ENCODE data around the gene CREBZF. TPM values are rescaled to one million over a fixed set of nuclear protein-coding genes. Genes with fewer than 3 reads are reported as not detected.
"Not testable (repeated sequence)": the region's sequence is repeated elsewhere in the genome, so short reads cannot be mapped to it uniquely, and the experiment has no call there.

The CREBZF gene
- total RNA-seq, 1 donor from 2014 or later: 57.7 TPM

- Histone ChIP-seq H3K27me3 (ENCODE audit: control insufficient read depth, insufficient read depth, low read length) (no peaks in the 10 kb centered on the region), H3K36me3 (ENCODE audit: control insufficient read depth, insufficient read depth, low read length) (no peaks in the 10 kb centered on the region), H3K4me3 (ENCODE audit: low read depth, low read length) (no peak overlapping the region)
- DNase-seq (ENCODE audit: low read depth): no peak
- no peak for TF ChIP-seq CTCF (IDR thresholded peaks at IDR 0.05; ENCODE audit: insufficient read depth, low read length, severe bottlenecking)
- FAIRE-seq: no peak
Measured at GRCh38 chr11:85656777-85657176, 8.2 kb downstream of the CREBZF start.

- not testable (repeated sequence) for H3K36me3 ChIP-seq (ENCODE audit: control insufficient read depth, insufficient read depth, low read length)
Measured at GRCh38 chr11:85654343-85654742, 10.6 kb downstream of the CREBZF start.

GRCh38 chr11:85652786-85653447 is 12.0 kb downstream of the CREBZF start:
- FAIRE-seq: no peak
- no peak for DNase-seq (ENCODE audit: low read depth)
- no peak for TF ChIP-seq CTCF (IDR thresholded peaks at IDR 0.05; ENCODE audit: insufficient read depth, low read length, severe bottlenecking)
- Histone ChIP-seq H3K27me3 (ENCODE audit: control insufficient read depth, insufficient read depth, low read length) (no peaks in the 10 kb centered on the region), H3K4me3 (ENCODE audit: low read depth, low read length) (no peak overlapping the region), H3K36me3 (ENCODE audit: control insufficient read depth, insufficient read depth, low read length) (no peaks in the 10 kb centered on the region)

More at GRCh38 chr11:85654343-85654742, 10.6 kb downstream of the CREBZF start:
- DNase-seq (ENCODE audit: low read depth); H3K27me3 ChIP-seq (ENCODE audit: control insufficient read depth, insufficient read depth, low read length); FAIRE-seq; H3K4me3 ChIP-seq (ENCODE audit: low read depth, low read length): not testable (repeated sequence)

GRCh38 chr11:85651118-85651517 is 13.8 kb downstream of the CREBZF start:
- DNase-seq (ENCODE audit: low read depth): no peak
- no peak for FAIRE-seq
- Histone ChIP-seq H3K4me3 (ENCODE audit: low read depth, low read length) (no peak overlapping the region), H3K36me3 (ENCODE audit: control insufficient read depth, insufficient read depth, low read length) (no peaks in the 10 kb centered on the region), H3K27me3 (ENCODE audit: control insufficient read depth, insufficient read depth, low read length) (no peaks in the 10 kb centered on the region)
- TF ChIP-seq CTCF (IDR thresholded peaks at IDR 0.05; ENCODE audit: insufficient read depth, low read length, severe bottlenecking): no peak

GRCh38 chr11:85647604-85648299 is 17.2 kb downstream of the CREBZF start, which contains the start of gene TMEM126A:
Gene TMEM126A, plus strand, starts transcription at chr11:85647967. Its CDS starts 2,289 bp downstream, at chr11:85650256.
- Histone ChIP-seq H3K27me3 (ENCODE audit: control insufficient read depth, insufficient read depth, low read length) (no peaks in the 10 kb centered on the region), H3K4me3 (ENCODE audit: low read depth, low read length) (peak within 1 kb of the TSS; percentile 61), H3K36me3 (ENCODE audit: control insufficient read depth, insufficient read depth, low read length) (no peaks in the 10 kb centered on the region)
- TF ChIP-seq CTCF (IDR thresholded peaks at IDR 0.05; ENCODE audit: insufficient read depth, low read length, severe bottlenecking): no peak
- FAIRE-seq: peak; percentile 32
- DNase-seq (ENCODE audit: low read depth): peak; percentile 86

- Histone ChIP-seq H3K36me3 (ENCODE audit: control insufficient read depth, insufficient read depth, low read length) (no peaks in the 10 kb centered on the region), H3K4me3 (ENCODE audit: low read depth, low read length) (peak overlapping the region; percentile 61), H3K27me3 (ENCODE audit: control insufficient read depth, insufficient read depth, low read length) (no peaks in the 10 kb centered on the region)
- DNase-seq (ENCODE audit: low read depth) (no peak), FAIRE-seq (no peak)
- no peak for TF ChIP-seq CTCF (IDR thresholded peaks at IDR 0.05; ENCODE audit: insufficient read depth, low read length, severe bottlenecking)
Measured at GRCh38 chr11:85647078-85647477, 17.9 kb downstream of the CREBZF start.

All from bronchial epithelial cell (primary cell).